HL-60 (cell line): Measurements from ENCODE around the gene KCNQ1.

Source experiments
- CTCF ChIP-seq: IDR thresholded peaks from one replicate; pipeline ENCODE4 v1.5.1; 2011; ENCODE audit warnings: low read length, control low read depth, inconsistent platforms; ENCODE audit not compliant: insufficient read depth
- POLR2AphosphoS5 ChIP-seq: IDR thresholded peaks from 2 replicates; pipeline ENCODE4 v1.6.1; 2012; ENCODE audit warnings: low read depth

- TF ChIP-seq CTCF: no peak
- TF ChIP-seq POLR2AphosphoS5: no peak
Measured at GRCh38 chr11:2507945-2508749, 63.3 kb downstream of the KCNQ1 start.
